ENCODE data around the gene P2RX2.

GRCh38 chr12:132624186-132624855 lies 5.7 kb downstream of the P2RX2 start:
- no peak for TF ChIP-seq CTCF (IDR thresholded peaks at IDR 0.05)
- TF ChIP-seq POLR2A (IDR thresholded peaks at IDR 0.05) = no peak
- no peak for TF ChIP-seq POLR2AphosphoS5 (IDR thresholded peaks at IDR 0.05)
- no peak for TF ChIP-seq EP300 (IDR thresholded peaks at IDR 0.05)

Data from upper lobe of left lung (tissue), 4 donors.